GM19438 (cell line): ENCODE measurements around the gene TSPAN18.

Experiments used
- ATAC-seq: cut with Tn5 transposase; IDR thresholded peaks from one replicate; pipeline ENCODE4 v1.9.1; 2021; ENCODE audit warnings: low read depth; ENCODE audit not compliant: unreplicated experiment

TSPAN18 gene

GRCh38 chr11:44755556-44756523 lies 29.1 kb downstream of the TSPAN18 start:
- no peak for ATAC-seq

- no peak for ATAC-seq
Measured at GRCh38 chr11:44758983-44759382, 32.2 kb downstream of the TSPAN18 start.

- ATAC-seq: no peak
Measured at GRCh38 chr11:44759743-44760476, 33.1 kb downstream of the TSPAN18 start.

- no peak for ATAC-seq
Measured at GRCh38 chr11:44760477-44760872, 33.7 kb downstream of the TSPAN18 start.

GRCh38 chr11:44760917-44761550 lies 34.3 kb downstream of the TSPAN18 start:
- ATAC-seq: no peak

GRCh38 chr11:44761551-44761961 lies 34.8 kb downstream of the TSPAN18 start:
- ATAC-seq: no peak

GRCh38 chr11:44763121-44763820 lies 36.5 kb downstream of the TSPAN18 start:
- no peak for ATAC-seq

GRCh38 chr11:44764583-44764982 lies 37.8 kb downstream of the TSPAN18 start:
- ATAC-seq: no peak

- ATAC-seq: no peak
Measured at GRCh38 chr11:44765026-44765595, 38.3 kb downstream of the TSPAN18 start.

GRCh38 chr11:44765676-44766075 lies 38.9 kb downstream of the TSPAN18 start:
- ATAC-seq: no peak

GRCh38 chr11:44766112-44766971 lies 39.6 kb downstream of the TSPAN18 start:
- no peak for ATAC-seq

- ATAC-seq: no peak
Measured at GRCh38 chr11:44766972-44767278, 40.2 kb downstream of the TSPAN18 start.

GRCh38 chr11:44767421-44767820 lies 40.7 kb downstream of the TSPAN18 start:
- no peak for ATAC-seq

GRCh38 chr11:44770401-44770800 lies 43.6 kb downstream of the TSPAN18 start:
- ATAC-seq: no peak

- ATAC-seq: no peak
Measured at GRCh38 chr11:44771252-44771734, 44.5 kb downstream of the TSPAN18 start.

- ATAC-seq: no peak
Measured at GRCh38 chr11:44771841-44772240, 45.1 kb downstream of the TSPAN18 start.

GRCh38 chr11:44773351-44773965 lies 46.7 kb downstream of the TSPAN18 start:
- no peak for ATAC-seq

- ATAC-seq: no peak
Measured at GRCh38 chr11:44774108-44774507, 47.3 kb downstream of the TSPAN18 start.

GRCh38 chr11:44774731-44775130 lies 48.0 kb downstream of the TSPAN18 start:
- no peak for ATAC-seq
